Omental fat pad (tissue), 4 donors: Measurements from ENCODE around the gene NOCT. TPM values are rescaled to one million over a fixed set of nuclear protein-coding genes. Genes with fewer than 3 reads are reported as not detected.
"Not testable (repeated sequence)": the region's sequence is repeated elsewhere in the genome, so short reads cannot be mapped to it uniquely, and the experiment has no call there.

Source experiments
- ATAC-seq: fragments of 150-250 bp; one replicate; pipeline ENCODE4 v1.9.1; 2016; ENCODE audit warnings: mild to moderate bottlenecking, moderate library complexity; ENCODE audit not compliant: low FRiP score
- DNase-seq: peaks from one replicate; pipeline ENCODE4 v3.0.0-alpha.2; 2019; ENCODE audit warnings: low spot score
- total RNA-seq, 4 donors: library from RNA; depleted of rRNA; stranded (reverse); fragments of >200 nt; gene quantifications; one replicate each; pipeline ENCODE4 v1.1.0, GENCODE V29; 2016
- TF ChIP-seq, protein P1 (sequence below), 3 donors: fragments of 450-650 bp; IDR thresholded peaks; one replicate each; pipeline ENCODE4 v1.5.1; 2016 to 2017; ENCODE audit warnings: antibody characterized with exemption in 3 of 3, mild to moderate bottlenecking in 3 of 3, moderate library complexity in 2 of 3

The NOCT gene
- total RNA-seq, 4 donors from 2014 or later = 5.8 to 83.1 (median 21.6) TPM

DNA sequence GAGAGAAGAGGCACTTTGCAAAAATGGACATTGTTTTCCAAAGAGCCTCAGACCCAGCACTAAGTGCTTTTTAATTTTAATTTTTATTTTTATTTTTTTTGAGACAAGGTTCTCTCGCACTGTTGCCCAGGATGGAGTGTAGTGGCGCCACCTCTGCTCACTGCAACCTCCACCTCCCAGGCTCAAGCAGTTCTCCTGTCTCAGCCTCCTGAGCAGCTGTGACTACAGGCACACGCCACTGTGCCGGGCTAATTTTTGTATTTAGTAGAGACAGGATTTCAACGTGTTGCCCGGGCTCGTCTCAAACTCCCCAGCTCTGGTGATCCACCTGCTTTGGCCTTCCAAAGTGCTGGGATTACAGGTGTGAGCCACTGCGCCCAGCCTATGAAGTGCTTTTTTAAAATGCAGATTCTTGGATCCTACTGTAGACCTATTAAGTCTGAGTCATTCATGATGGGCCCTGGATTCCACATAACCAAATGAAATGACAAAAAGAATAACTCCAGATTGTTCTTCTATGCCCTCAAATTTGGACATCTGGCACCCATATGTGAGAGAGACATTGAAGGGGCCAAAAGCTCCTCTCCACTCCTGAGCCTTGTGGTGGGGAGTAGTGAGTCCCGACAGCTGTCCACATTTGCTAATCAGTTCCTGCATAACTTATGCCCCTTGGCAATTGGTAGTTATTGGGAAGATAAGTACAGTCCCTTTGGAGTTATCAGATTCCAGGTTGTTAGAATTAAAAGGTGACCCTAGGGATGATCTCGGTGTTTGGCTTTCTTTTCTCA is 3.6 kb downstream of the NOCT start:
- TF ChIP-seq, protein P1, sequence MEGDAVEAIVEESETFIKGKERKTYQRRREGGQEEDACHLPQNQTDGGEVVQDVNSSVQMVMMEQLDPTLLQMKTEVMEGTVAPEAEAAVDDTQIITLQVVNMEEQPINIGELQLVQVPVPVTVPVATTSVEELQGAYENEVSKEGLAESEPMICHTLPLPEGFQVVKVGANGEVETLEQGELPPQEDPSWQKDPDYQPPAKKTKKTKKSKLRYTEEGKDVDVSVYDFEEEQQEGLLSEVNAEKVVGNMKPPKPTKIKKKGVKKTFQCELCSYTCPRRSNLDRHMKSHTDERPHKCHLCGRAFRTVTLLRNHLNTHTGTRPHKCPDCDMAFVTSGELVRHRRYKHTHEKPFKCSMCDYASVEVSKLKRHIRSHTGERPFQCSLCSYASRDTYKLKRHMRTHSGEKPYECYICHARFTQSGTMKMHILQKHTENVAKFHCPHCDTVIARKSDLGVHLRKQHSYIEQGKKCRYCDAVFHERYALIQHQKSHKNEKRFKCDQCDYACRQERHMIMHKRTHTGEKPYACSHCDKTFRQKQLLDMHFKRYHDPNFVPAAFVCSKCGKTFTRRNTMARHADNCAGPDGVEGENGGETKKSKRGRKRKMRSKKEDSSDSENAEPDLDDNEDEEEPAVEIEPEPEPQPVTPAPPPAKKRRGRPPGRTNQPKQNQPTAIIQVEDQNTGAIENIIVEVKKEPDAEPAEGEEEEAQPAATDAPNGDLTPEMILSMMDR (IDR thresholded peaks at IDR 0.05) = no peak
- no peak for ATAC-seq
- DNase-seq = no peak

DNA sequence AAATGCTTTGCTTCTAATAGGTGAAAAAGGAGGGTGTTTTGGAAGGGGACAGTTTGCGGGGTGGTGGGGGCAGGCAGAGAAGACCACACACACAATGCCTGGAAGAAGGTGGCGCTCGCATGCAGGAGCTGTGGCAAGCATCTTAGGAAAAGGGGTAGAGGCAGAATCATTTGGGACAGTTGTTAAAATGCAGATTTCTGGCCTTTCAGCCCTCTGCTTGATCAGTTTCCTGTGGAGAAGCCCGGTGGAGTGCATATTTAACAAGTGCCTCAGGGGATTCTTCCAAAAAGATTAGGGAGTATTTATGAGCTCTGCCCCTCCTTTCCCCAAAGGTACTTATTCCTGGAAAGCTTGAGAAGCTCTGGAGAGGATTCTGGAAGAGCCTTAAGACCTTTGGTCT is 4.8 kb downstream of the NOCT start:
- DNase-seq (no peak), ATAC-seq (no peak)
- TF ChIP-seq, protein P1 (IDR thresholded peaks at IDR 0.05) = no peak

DNA sequence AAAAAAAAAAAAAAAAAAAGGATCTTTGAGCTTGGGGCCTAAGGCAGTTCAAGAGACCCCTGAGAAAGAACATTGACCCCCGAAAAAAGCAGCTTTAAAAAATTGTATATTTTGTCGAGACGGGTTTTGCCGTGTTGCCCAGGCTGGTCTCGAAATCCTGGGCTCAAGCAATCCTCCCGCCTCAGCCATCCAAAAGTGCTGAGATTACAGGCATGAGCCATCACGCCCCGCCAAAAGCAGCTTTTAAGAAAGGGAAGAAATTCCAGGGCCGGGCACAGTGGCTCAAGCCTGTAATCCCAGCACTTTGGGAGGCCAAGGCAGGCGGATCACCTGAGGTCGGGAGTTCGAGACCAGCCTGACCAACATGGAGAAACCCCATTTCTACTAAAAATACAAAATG is 5.5 kb downstream of the NOCT start:
- DNase-seq, ATAC-seq: not testable (repeated sequence)

DNA sequence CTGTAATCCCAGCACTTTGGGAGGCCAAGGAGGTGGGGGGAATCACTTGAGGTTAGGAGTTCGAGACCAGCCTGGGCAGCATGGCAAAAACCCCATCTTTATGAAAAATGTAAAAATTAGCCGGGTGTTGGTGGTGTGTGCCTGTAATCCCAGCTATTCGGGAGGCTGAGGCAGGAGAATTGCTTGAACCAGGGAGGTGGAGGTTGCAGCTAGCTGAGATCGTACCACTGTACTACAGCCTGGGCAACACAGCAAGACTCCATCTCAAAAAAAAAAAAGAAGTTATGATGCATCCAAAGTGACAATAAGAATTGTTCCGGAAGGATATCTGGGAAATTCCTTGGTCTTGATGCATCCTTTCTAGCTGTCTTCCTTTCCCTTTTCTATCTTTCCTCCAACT is 7.3 kb downstream of the NOCT start:
- DNase-seq (no peak), ATAC-seq (no peak)
- TF ChIP-seq, protein P1 (IDR thresholded peaks at IDR 0.05) = no peak

DNA sequence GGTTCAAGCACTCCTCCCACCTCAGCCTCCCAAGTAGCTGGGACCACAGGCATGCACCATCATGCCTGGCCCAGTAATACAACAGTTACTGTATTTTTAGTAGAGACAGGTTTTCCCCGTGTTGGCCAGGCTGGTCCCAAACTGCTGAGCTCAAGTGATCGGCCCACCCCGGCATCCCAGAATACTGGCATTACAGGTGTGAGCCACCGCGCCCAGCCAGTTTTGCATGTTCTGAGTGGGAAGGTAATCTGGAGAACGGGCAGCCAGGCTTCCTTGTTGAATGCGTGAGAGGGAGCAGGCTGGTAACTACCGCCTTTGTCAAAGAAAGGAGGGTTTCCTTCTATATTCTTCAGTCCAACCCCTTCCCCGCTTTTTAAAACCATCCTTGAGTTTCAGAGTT is 9.1 kb downstream of the NOCT start:
- ATAC-seq = no peak

DNA sequence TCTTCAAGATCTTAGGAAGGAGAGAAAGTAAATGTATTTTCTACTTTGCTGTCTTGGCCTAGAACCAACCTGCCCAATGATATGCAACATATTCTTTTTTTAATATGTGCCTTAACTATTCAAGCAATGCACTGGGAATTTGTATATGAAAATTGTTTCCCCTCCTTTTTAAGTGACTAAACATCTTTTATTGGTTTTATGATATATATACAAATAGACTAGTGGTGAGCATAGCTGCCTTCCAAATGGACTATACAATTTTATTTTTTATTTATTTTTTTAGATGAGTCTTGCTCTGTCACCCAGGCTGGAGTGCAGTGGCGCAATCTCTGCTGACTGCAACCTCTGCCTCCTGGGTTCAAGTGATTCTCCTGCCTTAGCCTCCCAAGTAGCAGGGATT is 10.3 kb downstream of the NOCT start:
- no peak for DNase-seq
- no peak for ATAC-seq
- TF ChIP-seq, protein P1 (IDR thresholded peaks at IDR 0.05) = no peak

More for the DNA sequence above, 9.1 kb downstream of the NOCT start:
- TF ChIP-seq, protein P1 (IDR thresholded peaks at IDR 0.05) = no peak
- DNase-seq = no peak

DNA sequence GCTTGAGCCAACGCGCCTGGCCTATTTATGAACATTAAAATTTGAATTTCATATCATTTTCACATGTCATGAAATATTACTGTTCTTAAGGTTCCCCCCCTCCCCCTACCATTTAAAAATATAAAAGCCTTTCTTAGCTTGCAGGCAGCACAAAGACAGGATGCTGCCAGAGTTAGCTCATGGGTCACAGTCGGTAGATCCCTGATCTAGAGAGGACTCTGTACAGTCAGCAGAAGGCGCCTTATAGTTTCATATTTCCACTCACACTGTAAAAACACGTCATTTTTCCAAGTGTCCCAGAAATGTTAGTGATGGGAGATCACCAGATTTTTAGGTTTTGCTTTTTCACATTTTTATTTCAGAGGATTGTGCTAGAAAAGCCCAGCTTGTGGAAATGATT is 12.2 kb downstream of the NOCT start:
- ATAC-seq = no peak
- TF ChIP-seq, protein P1 (IDR thresholded peaks at IDR 0.05) = no peak

More for the DNA sequence above, 12.2 kb downstream of the NOCT start:
- DNase-seq = no peak
